GM12878 (cell line): ENCODE results near the gene SEC23IP. TPM values are rescaled to one million over a fixed set of nuclear protein-coding genes. Genes with fewer than 3 reads are reported as not detected.
A peak's percentile ranks its signal among the peaks of the same experiment; 100 is the strongest.

Experiments
- EED ChIP-seq: sonication (generic); IDR thresholded peaks from 2 replicates; pipeline ENCODE4 v1.6.1; 2016; ENCODE audit warnings: antibody characterized with exemption, low read depth
- ELK1 ChIP-seq: IDR thresholded peaks from 2 replicates; pipeline ENCODE4 v1.6.1; 2012; ENCODE audit warnings: low read depth, low read length, improper control_type of control experiment
- KDM1A ChIP-seq: fragments of 200-600 bp; sonication (generic); IDR thresholded peaks from 2 replicates; pipeline ENCODE4 v1.6.1; 2016; ENCODE audit warnings: borderline replicate concordance
- LARP7 ChIP-seq: fragments of 450-650 bp; IDR thresholded peaks from 2 replicates; pipeline ENCODE4 v1.6.1; 2017; ENCODE audit warnings: mild to moderate bottlenecking
- MEF2A ChIP-seq: IDR thresholded peaks from 2 replicates; pipeline ENCODE4 v1.6.1; 2011; ENCODE audit warnings: low read depth, mild to moderate bottlenecking, low read length, moderate library complexity; ENCODE audit not compliant: insufficient read depth
- NFXL1 ChIP-seq: fragments of 450-650 bp; IDR thresholded peaks from 2 replicates; pipeline ENCODE4 v1.6.1; 2017; ENCODE audit warnings: antibody characterized with exemption, mild to moderate bottlenecking, borderline replicate concordance
- REST ChIP-seq: IDR thresholded peaks from 2 replicates; pipeline ENCODE4 v1.6.1; 2012; ENCODE audit warnings: mild to moderate bottlenecking, low read depth, low read length
- RFX5 ChIP-seq: IDR thresholded peaks from 2 replicates; pipeline ENCODE4 v1.6.1; 2011; ENCODE audit warnings: low read depth, low read length, improper control_type of control experiment
- SREBF1 ChIP-seq: IDR thresholded peaks from 2 replicates; pipeline ENCODE4 v1.6.1; 2012; ENCODE audit warnings: mild to moderate bottlenecking, low read length
- ZNF687 ChIP-seq: fragments of 450-650 bp; IDR thresholded peaks from 2 replicates; pipeline ENCODE4 v1.6.1; 2017; ENCODE audit warnings: mild to moderate bottlenecking, moderate library complexity
- ZZZ3 ChIP-seq: IDR thresholded peaks from 2 replicates; pipeline ENCODE4 v1.6.1; 2011; ENCODE audit warnings: low read depth; ENCODE audit not compliant: control insufficient read depth, insufficient read length
- polyA plus RNA-seq, 11 experiments: library from polyadenylated mRNA; depleted of rRNA in 4 of 11; unstranded in 6 of 11; stranded (reverse) in 5 of 11; fragments of >200 nt; fragmentation: Nextera tagmentation in 4 of 11; fragmentation: Illumina TruSeq in 1 of 11; extraction: Ambion mirVana in 4 of 11; extraction: Trizol in 1 of 11; gene quantifications; 1 replicate in 1 of 11; 2 replicates in 10 of 11; pipeline versions ENCODE4 v1.2.1 to v1.2.3, GENCODE V29; 2011 to 2016; ENCODE audit warnings: inconsistent platforms in 2 of 11, missing spikeins in 2 of 11, low read depth in 1 of 11
- total RNA-seq, 4 experiments: library from RNA; depleted of rRNA in 3 of 4; stranded (reverse); fragments of >200 nt in 3 of 4; fragmentation: Illumina TruSeq in 1 of 4; extraction: Trizol in 1 of 4; gene quantifications; 2 replicates each; pipeline versions ENCODE4 v1.2.1 to v1.2.3, GENCODE V29; 2013 to 2021
- TF ChIP-seq, protein P1 (sequence below): IDR thresholded peaks from 2 replicates; pipeline ENCODE4 v1.6.1; 2011; ENCODE audit warnings: low read depth, low read length, improper control_type of control experiment, borderline replicate concordance

SEC23IP gene
- total and polyA plus RNA-seq, 10 of the 15 experiments (the other 5 are each of a cell fraction or from before 2014, with no cell fraction given): 15.1 to 82.5 (median 36.0) TPM

DNA sequence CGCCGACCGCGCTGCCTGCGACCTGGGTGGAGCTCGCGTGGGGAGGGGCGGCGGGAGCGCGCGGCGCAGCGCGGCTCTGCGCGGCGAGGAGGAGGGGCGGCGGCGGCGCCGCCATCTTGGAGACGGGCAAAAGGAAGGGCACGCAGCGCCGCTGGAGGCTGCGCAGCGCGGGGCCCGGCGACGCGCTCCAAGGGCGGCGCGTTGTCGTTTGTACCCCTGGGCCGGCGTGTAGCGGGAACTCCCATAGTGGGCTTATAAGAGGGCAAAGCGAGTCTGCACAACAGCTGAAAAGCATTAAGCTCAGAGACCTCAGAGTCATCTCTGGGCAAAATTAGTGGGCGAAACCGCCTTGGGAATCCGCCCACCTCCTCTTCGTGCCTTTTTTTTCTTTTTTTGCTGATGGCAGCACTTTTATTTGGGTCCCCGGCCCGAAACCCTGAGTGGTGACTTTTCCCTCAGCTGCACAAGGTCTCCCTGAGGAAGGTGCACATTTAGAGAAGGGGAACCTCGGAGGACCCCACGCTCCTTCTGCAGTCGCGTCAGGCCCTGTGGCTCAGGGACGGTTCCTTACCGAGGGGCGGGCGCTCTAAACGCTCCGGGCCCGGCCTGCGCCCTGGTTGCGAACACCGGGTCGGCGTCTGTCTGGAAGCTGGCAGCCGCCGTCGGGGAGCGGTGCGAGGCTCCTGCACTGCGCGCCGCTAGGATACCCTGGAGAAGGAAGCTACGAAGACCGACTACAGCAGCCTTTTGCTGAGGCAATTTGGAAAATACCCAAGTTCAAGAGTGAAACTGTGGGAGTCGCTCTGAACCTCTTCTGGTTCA is 19.5 kb upstream of the SEC23IP start (continued):
- TF ChIP-seq NFXL1: 0 out of 2 replicates have a peak, but pooled peaks have one; percentile 39
- no peak for TF ChIP-seq ZZZ3
- peak; percentile 15 for TF ChIP-seq LARP7
- TF ChIP-seq, protein P1, sequence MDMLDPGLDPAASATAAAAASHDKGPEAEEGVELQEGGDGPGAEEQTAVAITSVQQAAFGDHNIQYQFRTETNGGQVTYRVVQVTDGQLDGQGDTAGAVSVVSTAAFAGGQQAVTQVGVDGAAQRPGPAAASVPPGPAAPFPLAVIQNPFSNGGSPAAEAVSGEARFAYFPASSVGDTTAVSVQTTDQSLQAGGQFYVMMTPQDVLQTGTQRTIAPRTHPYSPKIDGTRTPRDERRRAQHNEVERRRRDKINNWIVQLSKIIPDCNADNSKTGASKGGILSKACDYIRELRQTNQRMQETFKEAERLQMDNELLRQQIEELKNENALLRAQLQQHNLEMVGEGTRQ: no peak
- no peak for TF ChIP-seq SREBF1
- no peak for TF ChIP-seq ELK1
- no peak for TF ChIP-seq RFX5
- no peak for TF ChIP-seq KDM1A
- TF ChIP-seq REST: peak; percentile 38; the same call in 1 of the 2 replicates
- TF ChIP-seq ZNF687: peak; percentile 59
- TF ChIP-seq MEF2A: 0 out of 2 replicates have a peak, but pooled peaks have one; percentile 23
- TF ChIP-seq EED: peak; percentile 11; the same call in 1 of the 2 replicates
